Breast epithelium (tissue), 4 donors: ENCODE measurements around the gene DDX24. TPM values are rescaled to one million over a fixed set of nuclear protein-coding genes. Genes with fewer than 3 reads are reported as not detected.

ENCODE experiments used
- DNase-seq, 2 donors: peaks; one replicate each; pipeline ENCODE4 v3.0.0-alpha.2; 2019; ENCODE audit warnings: low spot score in 2 of 2
- H3K27ac ChIP-seq, 2 donors: fragments of 200-600 bp; sonication (generic) in 1 of 2; one replicate each; pipeline ENCODE4 v1.5.1; 2016 to 2019; ENCODE audit warnings: mild to moderate bottlenecking in 1 of 2
- H3K27me3 ChIP-seq, 2 donors: fragments of 200-600 bp; sonication (generic) in 1 of 2; one replicate each; pipeline versions ENCODE4 v1.5.1 to v1.6.0; 2017 to 2019; ENCODE audit warnings: control low read depth in 1 of 2, mild to moderate bottlenecking in 1 of 2
- H3K36me3 ChIP-seq: fragments of 200-600 bp; one replicate; pipeline ENCODE4 v1.5.1; 2019
- H3K4me1 ChIP-seq, 2 donors: fragments of 200-600 bp; sonication (generic); one replicate each; pipeline ENCODE4 v1.5.1; 2016 to 2019; ENCODE audit warnings: control low read depth in 1 of 2
- H3K4me3 ChIP-seq, 3 donors: fragments of 200-600 bp; sonication (generic); 1 replicate in 2 of 3; 2 replicates in 1 of 3; pipeline ENCODE4 v1.5.1; 2016 to 2019; ENCODE audit warnings: mild to moderate bottlenecking in 3 of 3, moderate library complexity in 2 of 3
- H3K9me3 ChIP-seq, 2 donors: fragments of 200-600 bp; sonication (generic) in 1 of 2; one replicate each; pipeline ENCODE4 v1.5.1; 2016 to 2019; ENCODE audit warnings: control low read depth in 1 of 2
- POLR2A ChIP-seq: fragments of 450-650 bp; IDR thresholded peaks from one replicate; pipeline ENCODE4 v1.6.1; 2016; ENCODE audit warnings: antibody characterized with exemption, mild to moderate bottlenecking, moderate library complexity
- POLR2AphosphoS5 ChIP-seq, 3 donors: sonication (generic); formaldehyde crosslinking; IDR thresholded peaks; one replicate each; pipeline ENCODE4 v1.6.1; 2017; ENCODE audit warnings: antibody characterized with exemption in 3 of 3
- intact Hi-C: fragments of 100-400 bp; cut with DNase I; formaldehyde crosslinking; loops from one replicate; pipeline ENCODE4 v1.15.1; 2023; ENCODE audit warnings: low total_unique reads
- total RNA-seq, 3 donors: library from RNA; depleted of rRNA; stranded (reverse); fragments of >200 nt; gene quantifications; one replicate each; pipeline ENCODE4 v1.1.0, GENCODE V29; 2016
- TF ChIP-seq, protein P1 (sequence below), 3 donors: fragments of 450-650 bp; IDR thresholded peaks; one replicate each; pipeline ENCODE4 v1.5.1; 2016 to 2017; ENCODE audit warnings: antibody characterized with exemption in 3 of 3, mild to moderate bottlenecking in 3 of 3, moderate library complexity in 3 of 3

DDX24 gene
- total RNA-seq, 3 donors from 2014 or later: 156 to 201 (median 172) TPM

DNA sequence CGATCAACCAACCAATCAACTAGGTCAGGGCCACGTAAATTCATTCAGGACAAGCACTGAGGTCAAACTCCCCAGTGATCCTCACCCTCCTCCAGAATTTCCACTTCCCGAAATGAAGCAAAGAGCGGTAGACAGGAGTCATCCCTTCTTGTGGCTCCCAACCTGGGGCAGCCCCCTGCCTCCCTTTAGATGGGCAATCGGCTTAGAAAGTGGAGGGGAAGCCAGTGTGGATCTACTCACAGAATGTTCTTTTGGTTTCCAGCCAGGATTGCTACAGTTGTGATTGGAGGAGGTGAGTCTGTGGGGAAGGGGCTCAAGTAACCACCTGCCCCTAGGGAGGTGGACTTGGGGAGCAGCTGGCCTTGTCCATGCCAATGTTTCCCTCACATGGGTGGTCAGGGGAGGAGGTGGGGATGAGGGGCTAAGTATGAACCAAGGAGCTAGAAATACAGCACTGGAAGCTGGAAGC, 33.6 kb upstream of the DDX24 start:
- Histone ChIP-seq H3K4me3 (peak overlapping the region in 1 of 3 donors; percentile 25), H3K4me1 (no peaks in the 10 kb centered on the region), H3K9me3 (peaks cover 4 to 5% of the 10 kb centered on the region in 2 donors), H3K27ac (peak overlapping the region; percentile 12 to 87), H3K27me3 (no peaks in the 10 kb centered on the region), H3K36me3 (no peaks in the 10 kb centered on the region)
- intact Hi-C loops: no loop called here
- no peak for TF ChIP-seq POLR2AphosphoS5 (IDR thresholded peaks at IDR 0.05)
- TF ChIP-seq, protein P1, sequence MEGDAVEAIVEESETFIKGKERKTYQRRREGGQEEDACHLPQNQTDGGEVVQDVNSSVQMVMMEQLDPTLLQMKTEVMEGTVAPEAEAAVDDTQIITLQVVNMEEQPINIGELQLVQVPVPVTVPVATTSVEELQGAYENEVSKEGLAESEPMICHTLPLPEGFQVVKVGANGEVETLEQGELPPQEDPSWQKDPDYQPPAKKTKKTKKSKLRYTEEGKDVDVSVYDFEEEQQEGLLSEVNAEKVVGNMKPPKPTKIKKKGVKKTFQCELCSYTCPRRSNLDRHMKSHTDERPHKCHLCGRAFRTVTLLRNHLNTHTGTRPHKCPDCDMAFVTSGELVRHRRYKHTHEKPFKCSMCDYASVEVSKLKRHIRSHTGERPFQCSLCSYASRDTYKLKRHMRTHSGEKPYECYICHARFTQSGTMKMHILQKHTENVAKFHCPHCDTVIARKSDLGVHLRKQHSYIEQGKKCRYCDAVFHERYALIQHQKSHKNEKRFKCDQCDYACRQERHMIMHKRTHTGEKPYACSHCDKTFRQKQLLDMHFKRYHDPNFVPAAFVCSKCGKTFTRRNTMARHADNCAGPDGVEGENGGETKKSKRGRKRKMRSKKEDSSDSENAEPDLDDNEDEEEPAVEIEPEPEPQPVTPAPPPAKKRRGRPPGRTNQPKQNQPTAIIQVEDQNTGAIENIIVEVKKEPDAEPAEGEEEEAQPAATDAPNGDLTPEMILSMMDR (IDR thresholded peaks at IDR 0.05): no peak
- DNase-seq: peak in 1 of 2 donors; percentile 11

DNA sequence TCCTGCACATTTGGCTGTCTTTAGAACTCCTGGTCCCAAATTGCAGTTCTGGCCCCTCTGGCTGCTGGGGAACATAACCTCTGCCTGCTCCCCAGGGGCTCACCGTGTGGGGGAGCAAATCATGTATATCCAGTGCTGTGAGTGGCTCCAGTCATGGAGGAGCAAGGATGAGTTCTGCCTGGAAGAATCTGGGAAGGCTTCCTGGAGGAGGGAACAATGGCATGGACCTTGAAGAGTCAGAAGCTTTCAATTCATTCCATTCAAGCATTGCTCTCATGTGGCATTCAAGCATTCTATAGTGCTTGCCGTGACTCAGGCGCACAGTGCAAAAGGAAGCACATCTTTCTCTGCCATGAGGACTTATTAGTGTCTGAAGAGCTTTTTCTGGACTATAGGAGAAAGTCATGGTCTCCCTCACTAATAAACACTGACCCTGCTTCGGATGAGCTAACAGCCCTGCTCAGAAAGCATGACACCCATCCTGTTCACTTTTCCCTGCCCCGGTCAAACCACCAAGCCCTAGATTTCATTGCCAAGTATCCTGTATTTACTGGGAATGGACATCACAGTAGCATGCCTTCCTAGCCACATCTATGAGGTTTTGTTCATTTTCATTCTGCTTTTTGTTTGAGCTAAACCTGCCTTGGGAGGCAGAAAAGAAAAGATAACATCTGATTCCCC, 33.0 kb upstream of the DDX24 start:
- intact Hi-C loops: no loop called here
- TF ChIP-seq, protein P1 (IDR thresholded peaks at IDR 0.05): no peak
- TF ChIP-seq POLR2AphosphoS5 (IDR thresholded peaks at IDR 0.05) (no peak), POLR2A (no peak)
- peak overlapping the region; percentile 12 to 87 for H3K27ac ChIP-seq
- no peaks in the 10 kb centered on the region for H3K27me3 ChIP-seq
- H3K4me1 ChIP-seq: no peaks in the 10 kb centered on the region
- DNase-seq: no peak
- peak overlapping the region in 2 of 3 donors; percentile 1 to 7 for H3K4me3 ChIP-seq
- H3K36me3 ChIP-seq: no peaks in the 10 kb centered on the region
- no peaks in the 10 kb centered on the region for H3K9me3 ChIP-seq

DNA sequence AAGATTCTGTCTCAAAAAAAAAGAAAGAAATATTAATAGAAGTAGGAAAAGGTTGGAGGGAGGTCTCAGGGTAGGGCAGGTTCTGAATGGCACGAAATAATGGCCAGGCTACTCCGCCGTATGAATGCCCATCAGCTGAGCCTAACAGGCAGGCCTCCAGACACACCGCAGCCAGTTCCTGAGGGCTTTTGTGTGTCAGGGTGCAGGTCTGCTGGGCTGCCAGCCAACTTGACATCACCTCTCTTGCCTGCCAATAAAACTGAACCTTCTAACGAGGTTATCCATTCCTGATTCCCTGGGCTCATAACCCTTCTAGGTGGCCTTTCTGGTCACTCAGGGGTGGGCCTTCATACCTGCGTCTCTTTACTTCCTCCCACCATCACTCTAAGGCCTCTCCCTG, 32.5 kb upstream of the DDX24 start:
- DNase-seq: no peak
- intact Hi-C loops: no loop called here
- no peaks in the 10 kb centered on the region for H3K27me3 ChIP-seq
- H3K4me3 ChIP-seq: peak overlapping the region in 2 of 3 donors; percentile 1 to 7
- H3K36me3 ChIP-seq: no peaks in the 10 kb centered on the region
- H3K4me1 ChIP-seq: no peaks in the 10 kb centered on the region
- H3K9me3 ChIP-seq: no peaks in the 10 kb centered on the region
- H3K27ac ChIP-seq: peak overlapping the region; percentile 12 to 87
- TF ChIP-seq POLR2A (no peak), POLR2AphosphoS5 (IDR thresholded peaks at IDR 0.05) (no peak)
- TF ChIP-seq, protein P1 (IDR thresholded peaks at IDR 0.05): no peak

DNA sequence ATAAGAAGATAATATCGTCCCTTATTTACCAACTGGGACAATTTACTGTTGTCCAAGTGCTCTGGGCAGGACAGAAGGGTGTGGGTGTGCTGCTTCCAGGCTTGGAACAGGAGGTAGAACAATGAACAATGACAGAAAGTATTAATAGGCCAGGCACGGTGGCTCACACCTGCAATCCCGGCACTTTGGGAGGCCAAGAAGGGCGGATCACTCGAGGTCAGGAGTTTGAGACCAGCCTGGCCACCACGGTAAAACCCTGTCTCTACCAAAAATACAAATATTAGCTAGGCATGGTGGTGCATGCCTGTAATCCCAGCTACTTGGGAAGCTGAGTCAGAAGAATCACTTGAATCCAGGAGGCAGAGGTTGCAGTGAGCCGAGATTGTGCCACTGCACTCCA, 32.1 kb upstream of the DDX24 start:
- peak overlapping the region in 2 of 3 donors; percentile 9 to 69 for H3K4me3 ChIP-seq
- no peaks in the 10 kb centered on the region for H3K9me3 ChIP-seq
- no peaks in the 10 kb centered on the region for H3K4me1 ChIP-seq
- H3K36me3 ChIP-seq: no peaks in the 10 kb centered on the region
- TF ChIP-seq, protein P1 (IDR thresholded peaks at IDR 0.05): no peak
- no peak for TF ChIP-seq POLR2AphosphoS5 (IDR thresholded peaks at IDR 0.05)
- TF ChIP-seq POLR2A: no peak
- intact Hi-C loops: no loop called here
- H3K27ac ChIP-seq: peak overlapping the region; percentile 12 to 87
- no peaks in the 10 kb centered on the region for H3K27me3 ChIP-seq
- DNase-seq: no peak

DNA sequence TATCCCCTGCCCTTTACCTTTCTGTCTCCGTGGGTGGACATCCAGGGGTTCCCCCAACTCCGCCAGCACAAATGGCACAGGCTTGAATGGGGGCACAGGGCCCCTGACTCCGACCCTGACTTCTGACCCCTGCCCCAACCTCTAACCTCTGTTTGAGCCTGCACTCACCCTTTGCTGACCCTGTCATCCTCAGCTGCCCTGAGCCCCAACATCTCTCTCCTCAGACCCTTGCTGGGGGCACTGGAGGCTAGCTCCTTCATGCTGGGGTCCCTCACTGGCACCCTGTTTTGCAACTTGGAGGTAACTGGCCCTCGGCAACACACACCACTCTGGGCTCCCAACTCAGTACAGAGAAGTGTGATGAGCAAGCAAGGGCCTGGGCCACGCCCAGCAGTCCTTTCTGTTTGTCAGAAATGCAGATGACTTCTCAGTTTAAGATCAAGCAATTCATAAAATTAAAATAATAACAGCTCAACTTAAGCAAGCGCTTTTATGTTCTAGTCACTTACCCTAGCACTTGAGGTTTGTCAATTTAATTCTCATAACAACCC, 31.6 kb upstream of the DDX24 start:
- Histone ChIP-seq H3K36me3 (no peaks in the 10 kb centered on the region), H3K4me1 (no peaks in the 10 kb centered on the region), H3K27me3 (no peaks in the 10 kb centered on the region), H3K27ac (peak overlapping the region; percentile 12 to 87), H3K9me3 (no peaks in the 10 kb centered on the region), H3K4me3 (peak overlapping the region; percentile 9 to 69 (median 39))
- TF ChIP-seq POLR2AphosphoS5 (IDR thresholded peaks at IDR 0.05): no peak
- TF ChIP-seq, protein P1 (IDR thresholded peaks at IDR 0.05): no peak
- TF ChIP-seq POLR2A: no peak
- intact Hi-C loops: no loop called here
- no peak for DNase-seq
